WERI-Rb-1 (cell line): ENCODE results near the gene EIF2B5.

Source experiments
- DNase-seq: peaks from one replicate; pipeline ENCODE4 v3.0.0-alpha.2; 2020
- H3K27ac ChIP-seq: fragments of 250-450 bp; sonication (Bioruptor Pico); 2 replicates; pipeline ENCODE4 v1.5.1; 2020; ENCODE audit warnings: mild to moderate bottlenecking, moderate library complexity
- H3K27me3 ChIP-seq: fragments of 250-450 bp; sonication (Bioruptor Pico); 2 replicates; pipeline ENCODE4 v1.5.1; 2021; ENCODE audit warnings: mild to moderate bottlenecking, low read depth, moderate library complexity; ENCODE audit not compliant: insufficient read depth, severe bottlenecking
- H3K36me3 ChIP-seq: fragments of 250-450 bp; sonication (Bioruptor Pico); 2 replicates; pipeline ENCODE4 v1.5.1; 2020; ENCODE audit warnings: mild to moderate bottlenecking, moderate library complexity
- H3K4me3 ChIP-seq: 2 replicates; pipeline ENCODE4 v1.5.1; 2011; ENCODE audit warnings: low read depth, mild to moderate bottlenecking, control low read depth, low read length
- H3K9me3 ChIP-seq: fragments of 250-450 bp; sonication (Bioruptor Pico); 2 replicates; pipeline ENCODE4 v1.5.1; 2021; ENCODE audit warnings: mild to moderate bottlenecking, moderate library complexity; ENCODE audit not compliant: severe bottlenecking
- CTCF ChIP-seq: IDR thresholded peaks from 2 replicates; pipeline ENCODE4 v1.5.1; 2011; ENCODE audit warnings: low read depth, mild to moderate bottlenecking, control low read depth, inconsistent platforms, low read length

EIF2B5 gene

GRCh38 chr3:184185461-184186183 lies 50.5 kb downstream of the EIF2B5 start:
- TF ChIP-seq CTCF = no peak
- H3K27me3 ChIP-seq = no peaks in the 10 kb centered on the region
- H3K36me3 ChIP-seq = peaks cover 83% of the 10 kb centered on the region
- H3K9me3 ChIP-seq = no peaks in the 10 kb centered on the region
- peak overlapping the region; percentile 92 for H3K27ac ChIP-seq
- peak overlapping the region; percentile 70 for H3K4me3 ChIP-seq
- peak; percentile 99 for DNase-seq

DNA sequence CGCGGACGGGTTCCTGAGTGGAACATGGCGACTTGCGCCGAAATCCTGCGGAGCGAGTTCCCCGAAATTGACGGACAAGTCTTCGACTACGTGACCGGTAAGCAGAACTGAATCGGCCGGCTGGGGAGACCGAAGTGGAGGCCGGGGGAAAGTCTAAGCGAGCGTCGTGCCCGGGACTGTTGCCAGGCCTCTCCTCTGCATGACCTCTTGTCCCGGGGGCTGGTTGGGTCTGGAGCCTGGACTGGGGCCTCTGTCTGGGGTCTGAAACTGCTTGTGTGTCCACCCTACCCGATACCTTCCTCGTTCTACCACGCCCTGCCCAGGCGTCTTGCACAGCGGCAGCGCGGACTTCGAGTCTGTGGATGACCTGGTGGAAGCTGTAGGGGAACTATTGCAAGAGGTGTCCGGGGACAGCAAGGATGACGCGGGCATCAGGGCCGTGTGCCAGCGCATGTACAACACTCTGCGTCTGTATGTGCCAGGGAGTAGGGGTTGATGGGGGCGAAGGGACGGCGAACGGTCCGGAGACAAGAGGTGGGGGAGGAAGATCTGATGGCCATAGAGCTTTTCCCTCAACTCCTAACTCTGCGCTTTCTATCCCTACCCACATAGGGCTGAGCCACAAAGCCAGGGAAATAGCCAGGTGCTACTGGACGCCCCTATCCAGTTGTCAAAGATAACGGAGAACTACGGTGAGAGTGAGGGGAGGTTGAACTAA lies 51.2 kb downstream of the EIF2B5 start, which contains the start of gene ABCF3:
ABCF3 (plus strand) TSS at position 16 of the 718 bp plus-strand sequence; CDS start at position 25, 9 bp downstream.
- DNase-seq = no peak
- Histone ChIP-seq H3K4me3 (peak within 1 kb of the TSS; percentile 70), H3K9me3 (no peaks in the 10 kb centered on the region), H3K27ac (peak within 1 kb of the TSS; percentile 92), H3K36me3 (peaks cover 83% of the 10 kb centered on the region), H3K27me3 (no peaks in the 10 kb centered on the region)
- TF ChIP-seq CTCF = no peak

DNA sequence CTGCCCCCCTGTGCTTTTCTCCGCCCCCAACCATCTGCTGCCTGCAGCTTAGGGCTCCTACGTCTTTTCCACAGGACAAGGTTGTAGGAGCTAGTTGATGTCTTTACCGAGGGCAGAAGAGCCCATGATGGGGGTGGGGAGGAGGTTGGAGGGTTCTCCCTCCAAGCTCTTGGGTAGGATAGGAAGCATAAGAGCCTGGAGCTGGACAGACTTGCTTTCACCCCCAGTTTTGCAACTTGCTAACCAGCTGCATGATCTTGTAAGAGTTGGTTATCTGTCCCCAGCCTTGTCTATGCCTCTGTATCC lies 51.7 kb downstream of the EIF2B5 start:
- no peaks in the 10 kb centered on the region for H3K27me3 ChIP-seq
- DNase-seq = peak; percentile 79
- H3K9me3 ChIP-seq = no peaks in the 10 kb centered on the region
- peak overlapping the region; percentile 73 for H3K27ac ChIP-seq
- TF ChIP-seq CTCF = no peak
- H3K4me3 ChIP-seq = peak overlapping the region; percentile 70
- H3K36me3 ChIP-seq = peaks cover 82% of the 10 kb centered on the region

DNA sequence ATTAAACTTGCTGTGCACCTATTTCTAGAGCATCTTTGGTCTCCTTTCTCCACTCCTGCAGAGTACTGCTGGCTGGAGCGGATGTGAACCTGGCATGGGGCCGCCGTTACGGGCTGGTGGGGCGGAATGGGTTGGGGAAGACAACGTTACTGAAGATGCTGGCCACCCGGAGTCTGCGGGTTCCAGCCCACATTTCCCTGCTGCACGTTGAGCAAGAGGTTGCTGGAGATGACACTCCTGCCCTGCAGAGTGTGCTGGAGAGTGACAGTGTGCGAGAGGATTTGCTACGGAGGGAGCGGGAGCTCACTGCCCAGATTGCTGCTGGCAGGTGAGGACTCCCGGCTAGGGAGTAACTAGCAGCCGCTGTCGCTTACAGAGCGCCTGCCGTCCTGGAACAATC lies 52.9 kb downstream of the EIF2B5 start:
- DNase-seq = no peak
- Histone ChIP-seq H3K27me3 (no peaks in the 10 kb centered on the region), H3K27ac (no peak overlapping the region), H3K36me3 (peaks cover 82% of the 10 kb centered on the region), H3K9me3 (no peaks in the 10 kb centered on the region), H3K4me3 (no peak overlapping the region)
- TF ChIP-seq CTCF = no peak

GRCh38 chr3:184189421-184189820 lies 54.3 kb downstream of the EIF2B5 start:
- TF ChIP-seq CTCF = no peak

More at GRCh38 chr3:184189421-184189820, 54.3 kb downstream of the EIF2B5 start:
- H3K27ac ChIP-seq = no peak overlapping the region
- no peaks in the 10 kb centered on the region for H3K9me3 ChIP-seq
- peaks cover 80% of the 10 kb centered on the region for H3K36me3 ChIP-seq
- H3K27me3 ChIP-seq = no peaks in the 10 kb centered on the region
- H3K4me3 ChIP-seq = no peak overlapping the region
- no peak for DNase-seq
